SK-N-SH treated with all-trans-retinoic acid at 6 μM for 48 hours (cell line): ENCODE results near the gene TSHZ3.

Experiments used
- ATAC-seq: fragments of 200-7000 bp; cut with Tn5 transposase; 3 replicates; pipeline ENCODE4 v1.9.1; 2020; ENCODE audit warnings: mild to moderate bottlenecking, moderate library complexity
- BACH2 ChIP-seq: fragments of 250-450 bp; sonication (Bioruptor Pico); IDR thresholded peaks from 2 replicates; pipeline ENCODE4 v1.9.0; 2021; ENCODE audit warnings: mild to moderate bottlenecking, borderline replicate concordance
- CREB5 ChIP-seq: fragments of 250-450 bp; sonication (Bioruptor Pico); IDR thresholded peaks from 2 replicates; pipeline ENCODE4 v1.5.1; 2020; ENCODE audit warnings: low read depth, mild to moderate bottlenecking, moderate library complexity
- CSDC2 ChIP-seq: fragments of 250-450 bp; sonication (Bioruptor Pico); IDR thresholded peaks from 2 replicates; pipeline ENCODE4 v1.5.0; 2020; ENCODE audit warnings: mild to moderate bottlenecking, moderate library complexity
- CSRNP3 ChIP-seq: fragments of 250-450 bp; sonication (Bioruptor Pico); IDR thresholded peaks from 2 replicates; pipeline ENCODE4 v1.5.1; 2021; ENCODE audit warnings: mild to moderate bottlenecking, moderate library complexity
- ESRRG ChIP-seq: fragments of 250-450 bp; sonication (Bioruptor Pico); IDR thresholded peaks from 2 replicates; pipeline ENCODE4 v1.6.1; 2021; ENCODE audit warnings: mild to moderate bottlenecking
- GLIS3 ChIP-seq: fragments of 250-450 bp; sonication (Bioruptor Pico); IDR thresholded peaks from 2 replicates; pipeline ENCODE4 v1.5.0; 2020; ENCODE audit warnings: mild to moderate bottlenecking, moderate library complexity
- ISL1 ChIP-seq: fragments of 250-450 bp; sonication (Bioruptor Pico); IDR thresholded peaks from 2 replicates; pipeline ENCODE4 v2.1.2; 2022; ENCODE audit warnings: mild to moderate bottlenecking, moderate library complexity
- OSR1 ChIP-seq: fragments of 250-450 bp; sonication (Bioruptor Pico); IDR thresholded peaks from 2 replicates; pipeline ENCODE4 v1.8.0; 2022; ENCODE audit warnings: moderate library complexity, mild to moderate bottlenecking, inconsistent platforms
- PATZ1 ChIP-seq: fragments of 250-450 bp; sonication (Bioruptor Pico); IDR thresholded peaks from 2 replicates; pipeline ENCODE4 v1.8.0; 2020; ENCODE audit warnings: mild to moderate bottlenecking, moderate library complexity, borderline replicate concordance
- PPARA ChIP-seq: fragments of 250-450 bp; sonication (Bioruptor Pico); IDR thresholded peaks from 2 replicates; pipeline ENCODE4 v1.5.0; 2020; ENCODE audit warnings: mild to moderate bottlenecking, borderline replicate concordance
- RARB ChIP-seq: fragments of 250-450 bp; sonication (Bioruptor Pico); IDR thresholded peaks from 2 replicates; pipeline ENCODE4 v1.8.0; 2021; ENCODE audit warnings: mild to moderate bottlenecking, moderate library complexity
- SNAI2 ChIP-seq: fragments of 250-450 bp; sonication (Bioruptor Pico); IDR thresholded peaks from 2 replicates; pipeline ENCODE4 v1.5.0; 2020; ENCODE audit warnings: mild to moderate bottlenecking, moderate library complexity
- TCF4 ChIP-seq: fragments of 250-450 bp; sonication (Bioruptor Pico); IDR thresholded peaks from 2 replicates; pipeline ENCODE4 v1.8.0; 2021; ENCODE audit warnings: mild to moderate bottlenecking, moderate library complexity, borderline replicate concordance
- TOX ChIP-seq: fragments of 250-450 bp; sonication (Bioruptor Pico); IDR thresholded peaks from 2 replicates; pipeline ENCODE4 v1.8.0; 2021; ENCODE audit warnings: mild to moderate bottlenecking, moderate library complexity, borderline replicate concordance
- TSHZ2 ChIP-seq: fragments of 250-450 bp; sonication (Bioruptor Pico); IDR thresholded peaks from 2 replicates; pipeline ENCODE4 v1.5.0; 2020; ENCODE audit warnings: mild to moderate bottlenecking, moderate library complexity
- ZC3H10 ChIP-seq: fragments of 250-450 bp; sonication (Bioruptor Pico); IDR thresholded peaks from 2 replicates; pipeline ENCODE4 v1.5.1; 2021; ENCODE audit warnings: mild to moderate bottlenecking, moderate library complexity
- ZFP3 ChIP-seq: fragments of 250-450 bp; sonication (Bioruptor Pico); IDR thresholded peaks from 2 replicates; pipeline ENCODE4 v1.5.0; 2020; ENCODE audit warnings: mild to moderate bottlenecking, moderate library complexity
- ZFP30 ChIP-seq: fragments of 450-650 bp; formaldehyde crosslinking; IDR thresholded peaks from 2 replicates; pipeline ENCODE4 v1.5.0; 2022; ENCODE audit warnings: mild to moderate bottlenecking, moderate library complexity
- ZNF565 ChIP-seq: fragments of 450-650 bp; formaldehyde crosslinking; conservative IDR thresholded peaks from 2 replicates; pipeline ENCODE4 v1.5.0; 2020; ENCODE audit warnings: low read depth, mild to moderate bottlenecking, moderate library complexity
- ZNF70 ChIP-seq: fragments of 450-650 bp; formaldehyde crosslinking; IDR thresholded peaks from 2 replicates; pipeline ENCODE4 v1.5.0; 2020; ENCODE audit warnings: mild to moderate bottlenecking, moderate library complexity

Gene TSHZ3

GRCh38 chr19:31354316-31354715 lies 5.1 kb upstream of the TSHZ3 start (continued):
- no peak for TF ChIP-seq ZC3H10
- no peak for TF ChIP-seq PPARA
- no peak for TF ChIP-seq ZFP3 (CRISPR knock-in tag)
- TF ChIP-seq ZNF565 = no peak
- no peak for TF ChIP-seq ZNF70 (CRISPR knock-in tag)

GRCh38 chr19:31353833-31354232 lies 4.6 kb upstream of the TSHZ3 start:
- no peak for TF ChIP-seq ESRRG (CRISPR knock-in tag)
- no peak for TF ChIP-seq CSRNP3 (CRISPR knock-in tag)
- no peak for TF ChIP-seq ZNF565
- ATAC-seq = no peak

GRCh38 chr19:31352782-31353651 lies 3.8 kb upstream of the TSHZ3 start:
- no peak for TF ChIP-seq RARB (CRISPR knock-in tag)
- no peak for TF ChIP-seq PATZ1 (CRISPR knock-in tag)
- TF ChIP-seq CREB5 (CRISPR knock-in tag) = no peak
- TF ChIP-seq ZNF565 = no peak
- no peak for TF ChIP-seq ESRRG (CRISPR knock-in tag)
- no peak for TF ChIP-seq ZNF70 (CRISPR knock-in tag)
- no peak for TF ChIP-seq ZFP3 (CRISPR knock-in tag)
- TF ChIP-seq ISL1 (CRISPR knock-in tag) = no peak
- TF ChIP-seq, all 23 proteins: peak for 0

GRCh38 chr19:31352296-31352781 lies 3.1 kb upstream of the TSHZ3 start:
- no peak for ATAC-seq
- no peak for TF ChIP-seq TOX (CRISPR knock-in tag)

More at GRCh38 chr19:31352782-31353651, 3.8 kb upstream of the TSHZ3 start:
- no peak for ATAC-seq

- ATAC-seq = no peak
- TF ChIP-seq ZFP30 (CRISPR knock-in tag) (no peak), ISL1 (CRISPR knock-in tag) (no peak), PATZ1 (CRISPR knock-in tag) (no peak), CSRNP3 (CRISPR knock-in tag) (no peak), ZNF565 (no peak), OSR1 (CRISPR knock-in tag) (no peak), CREB5 (CRISPR knock-in tag) (no peak), TOX (CRISPR knock-in tag) (no peak), GLIS3 (CRISPR knock-in tag) (no peak), PPARA (no peak), CSDC2 (CRISPR knock-in tag) (no peak), TSHZ2 (CRISPR knock-in tag) (no peak), BACH2 (no peak), ESRRG (CRISPR knock-in tag) (no peak), ZNF70 (CRISPR knock-in tag) (no peak), TCF4 (CRISPR knock-in tag) (no peak), SNAI2 (CRISPR knock-in tag) (no peak), RARB (CRISPR knock-in tag) (no peak)
Observed at GRCh38 chr19:31351855-31352195, 2.6 kb upstream of the TSHZ3 start.
